IMR-90 (cell line): ENCODE measurements around the gene SERPINB2. TPM values are rescaled to one million over a fixed set of nuclear protein-coding genes. Genes with fewer than 3 reads are reported as not detected.

Source experiments
- ATAC-seq: fragments of 200-7000 bp; cut with Tn5 transposase; 2 replicates; pipeline ENCODE4 v1.9.1; 2020; ENCODE audit warnings: low read depth, mild to moderate bottlenecking, moderate library complexity
- BruUV-seq: library from RNA; stranded (reverse); fragments of 400-500 nt; replicated peaks from 2 replicates; lab custom pipeline; 2021; lab: Mats Ljungman, UMichigan
- CTCF ChIA-PET: fragments of 300-600 bp; formaldehyde crosslinking; extraction: SDS; loops from one replicate; lab custom pipeline; 2021; ENCODE audit warnings: antibody characterized with exemption; lab: Yijun Ruan, JAX
- POLR2A ChIA-PET: fragments of 300-600 bp; sonication (Branson Sonifier 250); formaldehyde crosslinking; loops from one replicate; lab custom pipeline; 2022; ENCODE audit warnings: antibody characterized with exemption; ENCODE audit not compliant: unreplicated experiment; lab: Charles Lee
- DNase-seq: peaks from one replicate; pipeline ENCODE4 v3.0.0; 2013
- H2AFZ ChIP-seq: replicated peaks from 2 replicates; pipeline ENCODE3; 2013; ENCODE audit warnings: low read length, mild to moderate bottlenecking; ENCODE audit not compliant: poor library complexity
- H2AK5ac ChIP-seq: 2 replicates; pipeline ENCODE4 v1.6.1; 2013; ENCODE audit warnings: low read depth, low read length, inconsistent platforms
- H2AK9ac ChIP-seq: replicated peaks from 2 replicates; pipeline ENCODE3; 2013; ENCODE audit warnings: mild to moderate bottlenecking, low read depth, low read length, moderate library complexity; ENCODE audit not compliant: poor library complexity
- H2BK120ac ChIP-seq: 2 replicates; pipeline ENCODE4 v1.6.1; 2013; ENCODE audit warnings: low read depth, low read length, inconsistent platforms
- H2BK15ac ChIP-seq: 3 replicates; pipeline ENCODE4 v1.6.1; 2013; ENCODE audit warnings: low read depth, low read length, inconsistent platforms
- H2BK20ac ChIP-seq: 2 replicates; pipeline ENCODE4 v1.6.1; 2013; ENCODE audit warnings: low read depth, mild to moderate bottlenecking, inconsistent platforms, low read length, moderate library complexity
- H2BK5ac ChIP-seq: 2 replicates; pipeline ENCODE4 v1.6.1; 2013; ENCODE audit warnings: mild to moderate bottlenecking, low read depth, low read length, inconsistent platforms; ENCODE audit not compliant: poor library complexity, severe bottlenecking
- H3K14ac ChIP-seq: replicated peaks from 2 replicates; pipeline ENCODE4 v1.6.1; 2013; ENCODE audit warnings: low read depth, low read length, inconsistent platforms
- H3K18ac ChIP-seq: 2 replicates; pipeline ENCODE4 v1.6.1; 2013; ENCODE audit warnings: low read depth, low read length, control low read depth
- H3K23ac ChIP-seq: 2 replicates; pipeline ENCODE4 v1.6.1; 2013; ENCODE audit warnings: low read depth, low read length, inconsistent platforms
- H3K27ac ChIP-seq: 2 replicates; pipeline ENCODE4 v1.5.1; 2013; ENCODE audit warnings: mild to moderate bottlenecking, control low read depth, low read length; ENCODE audit not compliant: insufficient read depth
- H3K27me3 ChIP-seq: 2 replicates; pipeline ENCODE4 v1.6.1; 2013; ENCODE audit warnings: low read length; ENCODE audit not compliant: control insufficient read depth, insufficient read depth
- H3K36me3 ChIP-seq: 2 replicates; pipeline ENCODE4 v1.6.1; 2013; ENCODE audit warnings: low read length, mixed read lengths; ENCODE audit not compliant: control insufficient read depth, insufficient read depth
- H3K4ac ChIP-seq: 2 replicates; pipeline ENCODE4 v1.6.1; 2013; ENCODE audit warnings: low read depth, low read length, inconsistent platforms
- H3K4me1 ChIP-seq: 2 replicates; pipeline ENCODE4 v1.6.1; 2013; ENCODE audit warnings: low read length, mixed read lengths; ENCODE audit not compliant: control insufficient read depth, insufficient read depth
- H3K4me2 ChIP-seq: 2 replicates; pipeline ENCODE4 v1.6.1; 2013; ENCODE audit warnings: low read depth, mild to moderate bottlenecking, control low read depth, low read length, moderate library complexity
- H3K4me3 ChIP-seq: 2 replicates; pipeline ENCODE4 v1.5.1; 2013; ENCODE audit warnings: low read depth, mild to moderate bottlenecking, control low read depth, low read length, moderate library complexity; ENCODE audit not compliant: insufficient read depth
- H3K56ac ChIP-seq: 2 replicates; pipeline ENCODE4 v1.6.1; 2013; ENCODE audit warnings: low read length, inconsistent platforms; ENCODE audit not compliant: insufficient read depth; ENCODE audit errors: extremely low read depth
- H3K79me1 ChIP-seq, 2 experiments: 2 replicates each; pipeline ENCODE4 v1.6.1; 2013; ENCODE audit warnings: low read length in 2 of 2, inconsistent platforms in 1 of 2, low read depth in 1 of 2
- H3K9ac ChIP-seq: 2 replicates; pipeline ENCODE4 v1.6.1; 2013; ENCODE audit warnings: low read depth, low read length, control low read depth
- H3K9me1 ChIP-seq: 2 replicates; pipeline ENCODE4 v1.6.1; 2013; ENCODE audit warnings: low read length, inconsistent platforms; ENCODE audit not compliant: insufficient read depth
- H3K9me3 ChIP-seq: 2 replicates; pipeline ENCODE4 v1.6.1; 2013; ENCODE audit warnings: low read length; ENCODE audit not compliant: control insufficient read depth, insufficient read depth
- H4K20me1 ChIP-seq: 2 replicates; pipeline ENCODE4 v1.6.1; 2013; ENCODE audit warnings: low read length, inconsistent platforms; ENCODE audit not compliant: insufficient read depth
- H4K5ac ChIP-seq: 2 replicates; pipeline ENCODE4 v1.6.1; 2013; ENCODE audit warnings: mild to moderate bottlenecking, low read depth, low read length, control low read depth
- H4K8ac ChIP-seq, 2 experiments: 2 replicates each; pipeline ENCODE4 v1.6.1; 2013; ENCODE audit warnings: low read depth in 2 of 2, low read length in 2 of 2, control low read depth in 1 of 2, inconsistent platforms in 1 of 2
- H4K91ac ChIP-seq: 2 replicates; pipeline ENCODE4 v1.6.1; 2013; ENCODE audit warnings: low read depth, low read length, inconsistent platforms; ENCODE audit not compliant: insufficient read depth
- ELK1 ChIP-seq: fragments of 150-350 bp; IDR thresholded peaks from 2 replicates; pipeline ENCODE4 v1.6.1; 2016; ENCODE audit warnings: low read depth, mild to moderate bottlenecking, low read length, moderate library complexity, borderline replicate concordance
- MXI1 ChIP-seq: IDR thresholded peaks from 2 replicates; pipeline ENCODE4 v1.6.1; 2012; ENCODE audit warnings: low read depth, mild to moderate bottlenecking, low read length, moderate library complexity, borderline replicate concordance
- WGBS, 2 experiments: methylation state at CpG; one replicate each; pipeline versions ENCODE4 v1.1.5 to v1.1.7; 2013; ENCODE audit warnings: missing lambda C conversion rate in 2 of 2; ENCODE audit not compliant: insufficient read length in 1 of 2; ENCODE audit errors: extremely low coverage in 2 of 2; 5-methylcytosine and 5-hydroxymethylcytosine counted together
- dilution Hi-C: fragments of 300-500 bp; cut with HindIII; formaldehyde crosslinking; loops from one replicate; pipeline ENCODE4 v1.14.3; 2018; ENCODE audit warnings: low sequenced_read_pairs; ENCODE audit not compliant: unreplicated experiment
- in situ Hi-C: fragments of 300-500 bp; cut with MboI; formaldehyde crosslinking; loops from 3 replicates; pipeline ENCODE4 v1.14.3; 2019; ENCODE audit warnings: low sequenced_read_pairs, inconsistent platforms, mixed read lengths
- intact Hi-C: fragments of 100-400 bp; cut with micrococcal nuclease; formaldehyde crosslinking; loops from 2 replicates; pipeline ENCODE4 v1.10.0; 2022
- polyA plus RNA-seq, 3 experiments: library from polyadenylated mRNA; depleted of rRNA; stranded (reverse); fragments of >200 nt; gene quantifications; 2 replicates each; pipeline ENCODE4 v1.2.3, GENCODE V29; 2012; ENCODE audit warnings: low replicate concordance in 1 of 3
- total RNA-seq: library from RNA; depleted of rRNA; stranded (reverse); fragments of >200 nt; gene quantifications from 2 replicates; pipeline ENCODE4 v1.2.3, GENCODE V29; 2012

The SERPINB2 gene
- total and polyA plus RNA-seq, 2 of the 4 experiments (the other 2 are of a cell fraction) = 32.1 to 43.0 TPM

- no CpG with 5 or more reads among the region's 1 CpG for WGBS, 2 experiments
- CTCF ChIA-PET = no interaction called here
- dilution Hi-C loops = no loop called here
Measured at GRCh38 chr18:63871836-63872235, 15.7 kb upstream of the SERPINB2 start.

More at GRCh38 chr18:63871836-63872235, 15.7 kb upstream of the SERPINB2 start:
- Histone ChIP-seq H3K9ac (no peak overlapping the region), H3K4me1 (no peaks in the 10 kb centered on the region), H4K91ac (no peak overlapping the region), H4K20me1 (no peaks in the 10 kb centered on the region), H3K4ac (no peak overlapping the region), H3K27ac (no peak overlapping the region), H3K4me3 (no peak overlapping the region), H2BK120ac (peak overlapping the region; percentile 14; the same call in 1 of the 2 replicates), H3K36me3 (no peaks in the 10 kb centered on the region), H3K56ac (no peak overlapping the region), H3K14ac (no peak overlapping the region), H4K5ac (no peak overlapping the region), H3K9me1 (peaks cover 5% of the 10 kb centered on the region; the same call in 1 of the 2 replicates), H2BK5ac (no peak overlapping the region), H3K4me2 (no peak overlapping the region), H3K9me3 (no peaks in the 10 kb centered on the region), H2AK9ac (no peak overlapping the region), H4K8ac (no peak overlapping the region), H2BK20ac (no peak overlapping the region), H3K18ac (no peak overlapping the region), H3K79me1 (no peaks in the 10 kb centered on the region), H3K23ac (no peak overlapping the region), H2AK5ac (no peak overlapping the region), H2BK15ac (no peak overlapping the region; the same call in 2 of the 3 replicates), H2AFZ (no peak overlapping the region), H3K27me3 (no peaks in the 10 kb centered on the region)
- POLR2A ChIA-PET = no interaction called here
- TF ChIP-seq MXI1 = no peak
- no peak for TF ChIP-seq ELK1
- intact Hi-C loops (no loop called here), in situ Hi-C loops (no loop called here)
- DNase-seq (no peak), ATAC-seq (no peak)
- no TSS peak for BruUV-seq
